Measurements from ENCODE around the gene STIL.

Gene STIL

DNA sequence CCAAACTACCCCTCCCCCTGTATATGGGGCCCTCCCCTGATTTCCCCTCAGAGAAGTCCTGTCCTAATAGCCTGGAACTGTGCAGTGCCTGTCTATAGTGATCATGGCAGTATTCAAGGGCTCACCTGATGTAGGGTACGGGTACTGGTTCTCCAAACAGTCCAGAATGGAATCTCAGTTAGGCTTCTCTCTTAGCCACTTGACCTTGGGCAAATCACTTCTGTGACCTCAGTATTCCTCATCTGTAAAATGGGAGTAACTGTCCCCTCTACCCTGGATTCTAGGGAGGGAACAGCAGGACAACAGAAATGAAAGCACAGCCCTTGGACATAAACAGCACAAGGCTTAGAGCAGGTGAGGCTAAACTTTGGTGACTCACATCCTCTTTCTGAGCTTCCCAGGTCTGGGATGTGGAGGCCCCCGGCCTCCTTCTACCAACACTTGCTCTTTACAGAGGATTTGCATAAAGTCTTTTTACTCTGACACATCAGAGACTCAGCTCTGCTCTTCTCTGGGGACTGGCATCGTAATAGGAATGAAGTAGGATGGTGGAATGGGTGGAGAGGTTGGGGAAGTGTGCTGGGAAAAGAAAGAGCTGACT lies 104.1 kb downstream of the STIL start:
- DNase-seq (no peak), ATAC-seq (ENCODE audit: insufficient read depth, low read depth) (no peak)
- no peak overlapping the region for H3K4me2 ChIP-seq (ENCODE audit: insufficient read depth, low read length)
- no peaks in the 10 kb centered on the region for H3K9me3 ChIP-seq (ENCODE audit: insufficient read depth, low read length, severe bottlenecking)
- no peaks in the 10 kb centered on the region for H3K36me3 ChIP-seq (ENCODE audit: insufficient read depth, low read length)
- H3K9ac ChIP-seq (ENCODE audit: low read depth, low read length): no peak overlapping the region
- no peak overlapping the region for H3K4me3 ChIP-seq (ENCODE audit: low read depth in 1 of 2, low read length in 2 of 2)
- no peak overlapping the region for H3K27ac ChIP-seq (ENCODE audit: low read length)
- H3K4me1 ChIP-seq (ENCODE audit: insufficient read depth, low read length): no peaks in the 10 kb centered on the region
- H3K27me3 ChIP-seq (ENCODE audit: insufficient read depth, low read length, poor library complexity): peaks cover 9% of the 10 kb centered on the region
- H4K20me1 ChIP-seq (ENCODE audit: insufficient read depth, low read length): no peaks in the 10 kb centered on the region
- H3K79me2 ChIP-seq (ENCODE audit: insufficient read depth, low read length): no peaks in the 10 kb centered on the region
- TF ChIP-seq EZH2 (IDR thresholded peaks at IDR 0.05; ENCODE audit: borderline replicate concordance, low read depth, low read length, severe bottlenecking): no peak
- TF ChIP-seq, protein P1, sequence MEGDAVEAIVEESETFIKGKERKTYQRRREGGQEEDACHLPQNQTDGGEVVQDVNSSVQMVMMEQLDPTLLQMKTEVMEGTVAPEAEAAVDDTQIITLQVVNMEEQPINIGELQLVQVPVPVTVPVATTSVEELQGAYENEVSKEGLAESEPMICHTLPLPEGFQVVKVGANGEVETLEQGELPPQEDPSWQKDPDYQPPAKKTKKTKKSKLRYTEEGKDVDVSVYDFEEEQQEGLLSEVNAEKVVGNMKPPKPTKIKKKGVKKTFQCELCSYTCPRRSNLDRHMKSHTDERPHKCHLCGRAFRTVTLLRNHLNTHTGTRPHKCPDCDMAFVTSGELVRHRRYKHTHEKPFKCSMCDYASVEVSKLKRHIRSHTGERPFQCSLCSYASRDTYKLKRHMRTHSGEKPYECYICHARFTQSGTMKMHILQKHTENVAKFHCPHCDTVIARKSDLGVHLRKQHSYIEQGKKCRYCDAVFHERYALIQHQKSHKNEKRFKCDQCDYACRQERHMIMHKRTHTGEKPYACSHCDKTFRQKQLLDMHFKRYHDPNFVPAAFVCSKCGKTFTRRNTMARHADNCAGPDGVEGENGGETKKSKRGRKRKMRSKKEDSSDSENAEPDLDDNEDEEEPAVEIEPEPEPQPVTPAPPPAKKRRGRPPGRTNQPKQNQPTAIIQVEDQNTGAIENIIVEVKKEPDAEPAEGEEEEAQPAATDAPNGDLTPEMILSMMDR (IDR thresholded peaks at IDR 0.05; ENCODE audit: borderline replicate concordance, extremely low read depth, low read length, poor library complexity, severe bottlenecking): no peak
- no peak overlapping the region for H2AFZ ChIP-seq (ENCODE audit: low read depth, low read length)

DNA sequence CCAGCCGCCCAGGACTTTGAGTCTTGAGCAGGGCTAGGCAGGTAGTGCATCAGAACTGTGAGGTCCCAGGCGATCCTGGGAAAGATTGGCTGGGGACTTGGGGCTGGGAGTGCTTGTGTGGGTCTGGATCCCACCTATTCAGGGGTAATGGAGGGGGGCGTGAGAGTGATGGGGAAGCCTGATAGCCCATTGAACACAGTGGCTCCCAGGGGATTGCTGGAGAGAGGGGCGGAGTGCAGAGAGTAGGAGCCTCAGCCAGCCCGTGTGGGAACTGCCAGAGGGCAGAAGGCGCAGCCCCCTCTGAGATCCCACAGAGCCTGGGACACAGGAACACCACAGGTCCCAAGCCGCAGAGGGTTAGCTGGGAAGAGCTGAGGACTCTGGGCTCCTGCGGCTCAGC lies 104.9 kb downstream of the STIL start:
- Histone ChIP-seq H4K20me1 (ENCODE audit: insufficient read depth, low read length) (no peaks in the 10 kb centered on the region), H3K4me2 (ENCODE audit: insufficient read depth, low read length) (no peak overlapping the region), H3K4me3 (ENCODE audit: low read depth in 1 of 2, low read length in 2 of 2) (no peak overlapping the region), H3K79me2 (ENCODE audit: insufficient read depth, low read length) (no peaks in the 10 kb centered on the region), H3K9ac (ENCODE audit: low read depth, low read length) (no peak overlapping the region), H2AFZ (ENCODE audit: low read depth, low read length) (no peak overlapping the region), H3K4me1 (ENCODE audit: insufficient read depth, low read length) (no peaks in the 10 kb centered on the region), H3K36me3 (ENCODE audit: insufficient read depth, low read length) (no peaks in the 10 kb centered on the region), H3K27ac (ENCODE audit: low read length) (no peak overlapping the region), H3K9me3 (ENCODE audit: insufficient read depth, low read length, severe bottlenecking) (no peaks in the 10 kb centered on the region), H3K27me3 (ENCODE audit: insufficient read depth, low read length, poor library complexity) (peaks cover 9% of the 10 kb centered on the region)
- TF ChIP-seq EZH2 (IDR thresholded peaks at IDR 0.05; ENCODE audit: borderline replicate concordance, low read depth, low read length, severe bottlenecking): no peak
- TF ChIP-seq, protein P1 (IDR thresholded peaks at IDR 0.05; ENCODE audit: borderline replicate concordance, extremely low read depth, low read length, poor library complexity, severe bottlenecking): no peak
- ATAC-seq (ENCODE audit: insufficient read depth, low read depth) (no peak), DNase-seq (no peak)

DNA sequence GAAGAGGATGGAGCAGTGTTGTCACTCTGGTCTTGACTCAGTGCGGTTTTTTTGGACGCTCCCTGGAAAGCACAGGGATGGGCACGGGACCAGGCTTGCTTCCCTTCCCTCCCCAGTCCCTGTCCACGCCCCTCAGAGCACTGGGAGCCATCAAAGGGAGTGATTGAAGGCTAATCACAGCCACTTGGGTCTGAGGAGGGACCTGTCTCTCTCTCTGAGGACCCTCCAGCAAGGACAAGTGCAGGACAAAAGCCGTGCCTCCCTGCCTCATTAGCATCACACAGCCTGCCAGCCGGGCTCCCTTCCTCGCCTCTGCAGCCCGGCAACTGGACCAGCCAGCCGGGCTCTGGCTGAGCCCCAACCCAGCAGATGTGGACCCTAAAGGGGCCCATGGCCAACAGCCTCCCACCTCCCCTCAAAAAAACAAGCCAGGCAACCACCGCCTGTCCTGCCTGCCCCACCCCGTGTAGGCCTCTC lies 105.5 kb downstream of the STIL start:
- Histone ChIP-seq H3K27ac (ENCODE audit: low read length) (no peak overlapping the region), H2AFZ (ENCODE audit: low read depth, low read length) (no peak overlapping the region), H3K36me3 (ENCODE audit: insufficient read depth, low read length) (no peaks in the 10 kb centered on the region), H3K4me2 (ENCODE audit: insufficient read depth, low read length) (no peak overlapping the region), H3K4me3 (ENCODE audit: low read depth in 1 of 2, low read length in 2 of 2) (no peak overlapping the region), H3K9me3 (ENCODE audit: insufficient read depth, low read length, severe bottlenecking) (no peaks in the 10 kb centered on the region), H3K79me2 (ENCODE audit: insufficient read depth, low read length) (no peaks in the 10 kb centered on the region), H3K9ac (ENCODE audit: low read depth, low read length) (no peak overlapping the region), H4K20me1 (ENCODE audit: insufficient read depth, low read length) (no peaks in the 10 kb centered on the region), H3K4me1 (ENCODE audit: insufficient read depth, low read length) (no peaks in the 10 kb centered on the region), H3K27me3 (ENCODE audit: insufficient read depth, low read length, poor library complexity) (peaks cover 12% of the 10 kb centered on the region)
- ATAC-seq (ENCODE audit: insufficient read depth, low read depth) (no peak), DNase-seq (no peak)
- TF ChIP-seq, protein P1 (IDR thresholded peaks at IDR 0.05; ENCODE audit: borderline replicate concordance, extremely low read depth, low read length, poor library complexity, severe bottlenecking): no peak
- no peak for TF ChIP-seq EZH2 (IDR thresholded peaks at IDR 0.05; ENCODE audit: borderline replicate concordance, low read depth, low read length, severe bottlenecking)

Measured in DND-41 (cell line).